GM23338 (cell line): ENCODE data around the gene DNAJC11. TPM values are rescaled to one million over a fixed set of nuclear protein-coding genes. Genes with fewer than 3 reads are reported as not detected.
"Not testable (repeated sequence)": the region's sequence is repeated elsewhere in the genome, so short reads cannot be mapped to it uniquely, and the experiment has no call there.

Source experiments
- ATAC-seq: fragments of 200-7000 bp; cut with Tn5 transposase; 3 replicates; pipeline ENCODE4 v1.9.1; 2020
- DNase-seq: peaks from one replicate; pipeline ENCODE4 v3.0.0-alpha.2; 2015; ENCODE audit warnings: low spot score
- H2AFZ ChIP-seq: fragments of 200-600 bp; sonication (generic); 2 replicates; pipeline ENCODE4 v1.8.0; 2016; ENCODE audit warnings: antibody characterized with exemption, mild to moderate bottlenecking, moderate library complexity
- H3F3A ChIP-seq: fragments of 200-600 bp; sonication (generic); replicated peaks from 2 replicates; pipeline ENCODE4 v1.8.0; 2017; ENCODE audit warnings: antibody characterized with exemption, mixed run types, low read depth
- H3K27ac ChIP-seq: fragments of 200-600 bp; sonication (generic); 2 replicates; pipeline ENCODE4 v1.6.1; 2016; ENCODE audit warnings: low read depth
- H3K27me3 ChIP-seq: fragments of 200-600 bp; sonication (generic); 2 replicates; pipeline ENCODE4 v1.8.0; 2016; ENCODE audit warnings: mild to moderate bottlenecking, mixed run types, moderate library complexity; ENCODE audit not compliant: insufficient read depth
- H3K36me3 ChIP-seq: fragments of 200-600 bp; sonication (generic); 2 replicates; pipeline ENCODE4 v1.8.0; 2016; ENCODE audit warnings: mild to moderate bottlenecking; ENCODE audit not compliant: insufficient read depth
- H3K4me1 ChIP-seq: fragments of 200-600 bp; sonication (generic); 2 replicates; pipeline ENCODE4 v1.8.0; 2016; ENCODE audit warnings: mild to moderate bottlenecking, moderate library complexity; ENCODE audit not compliant: insufficient read depth
- H3K4me2 ChIP-seq: fragments of 200-600 bp; sonication (generic); 2 replicates; pipeline ENCODE4 v1.7.1; 2017; ENCODE audit warnings: mixed run types
- H3K4me3 ChIP-seq: fragments of 200-600 bp; sonication (generic); 2 replicates; pipeline ENCODE4 v1.6.1; 2016; ENCODE audit warnings: mixed run types
- H3K79me2 ChIP-seq: fragments of 200-600 bp; sonication (generic); replicated peaks from 2 replicates; pipeline ENCODE4 v1.8.0; 2017; ENCODE audit warnings: mild to moderate bottlenecking; ENCODE audit not compliant: insufficient read depth
- H3K9me2 ChIP-seq: fragments of 200-600 bp; sonication (generic); 2 replicates; pipeline ENCODE4 v1.8.0; 2017; ENCODE audit not compliant: insufficient read depth
- H4K20me1 ChIP-seq: fragments of 200-600 bp; sonication (generic); replicated peaks from 2 replicates; pipeline ENCODE4 v1.8.0; 2017; ENCODE audit warnings: mild to moderate bottlenecking; ENCODE audit not compliant: insufficient read depth
- H3K27ac Mint-ChIP-seq: 2 replicates; pipeline ENCODE4 v1.8.0; 2020; ENCODE audit warnings: inconsistent platforms, mild to moderate bottlenecking, moderate library complexity, mixed read lengths
- H3K27me3 Mint-ChIP-seq: 3 replicates; pipeline ENCODE4 v1.8.0; 2022; ENCODE audit warnings: low read depth, mild to moderate bottlenecking, moderate library complexity, mixed read lengths, inconsistent platforms; ENCODE audit not compliant: insufficient read depth, poor library complexity
- H3K36me3 Mint-ChIP-seq: 3 replicates; pipeline ENCODE4 v1.8.0; 2021; ENCODE audit warnings: low read depth, mild to moderate bottlenecking, inconsistent platforms, moderate library complexity, mixed read lengths
- H3K4me1 Mint-ChIP-seq: 3 replicates; pipeline ENCODE4 v1.8.0; 2020; ENCODE audit warnings: mild to moderate bottlenecking, inconsistent platforms, mixed read lengths
- H3K4me3 Mint-ChIP-seq: 3 replicates; pipeline ENCODE4 v1.8.0; 2021; ENCODE audit warnings: moderate library complexity, mild to moderate bottlenecking, inconsistent platforms, mixed read lengths
- H3K9me3 Mint-ChIP-seq: 3 replicates; pipeline ENCODE4 v1.8.0; 2020; ENCODE audit warnings: moderate library complexity, mild to moderate bottlenecking, inconsistent platforms, mixed read lengths
- ETS1 ChIP-seq: IDR thresholded peaks from 2 replicates; pipeline ENCODE4 v1.6.1; 2016; ENCODE audit warnings: antibody characterized with exemption
- EZH2 ChIP-seq: fragments of 200-600 bp; sonication (generic); IDR thresholded peaks from one replicate; pipeline ENCODE4 v1.8.0; 2017; ENCODE audit warnings: antibody characterized with exemption, mild to moderate bottlenecking, low read depth; ENCODE audit not compliant: unreplicated experiment
- EZH2phosphoT487 ChIP-seq: fragments of 200-600 bp; sonication (generic); IDR thresholded peaks from one replicate; pipeline ENCODE4 v1.8.1; 2018; ENCODE audit warnings: antibody characterized with exemption; ENCODE audit not compliant: unreplicated experiment
- NANOG ChIP-seq: IDR thresholded peaks from 2 replicates; pipeline ENCODE4 v1.6.1; 2016; ENCODE audit warnings: antibody characterized with exemption, borderline replicate concordance
- POLR2AphosphoS5 ChIP-seq: IDR thresholded peaks from 2 replicates; pipeline ENCODE4 v1.6.1; 2016; ENCODE audit warnings: antibody characterized with exemption, low read depth
- REST ChIP-seq: IDR thresholded peaks from one replicate; pipeline ENCODE4 v1.6.1; 2018; ENCODE audit warnings: antibody characterized with exemption; ENCODE audit not compliant: unreplicated experiment
- STAT1 ChIP-seq: IDR thresholded peaks from one replicate; pipeline ENCODE4 v1.6.1; 2016; ENCODE audit warnings: antibody characterized with exemption; ENCODE audit not compliant: unreplicated experiment
- ZNF114 ChIP-seq: fragments of 250-450 bp; sonication (Bioruptor Pico); IDR thresholded peaks from 2 replicates; pipeline ENCODE4 v1.5.0; 2020; ENCODE audit warnings: mild to moderate bottlenecking, moderate library complexity
- ZNF331 ChIP-seq: fragments of 250-450 bp; sonication (Bioruptor Pico); IDR thresholded peaks from 2 replicates; pipeline ENCODE4 v1.5.0; 2020; ENCODE audit warnings: low read depth, mild to moderate bottlenecking, moderate library complexity
- ZNF462 ChIP-seq: fragments of 250-450 bp; sonication (Bioruptor Pico); IDR thresholded peaks from 2 replicates; pipeline ENCODE4 v1.5.0; 2020; ENCODE audit warnings: mild to moderate bottlenecking, moderate library complexity
- polyA plus RNA-seq: library from polyadenylated mRNA; unstranded; fragments of >200 nt; fragmentation: Nextera tagmentation; extraction: Ambion mirVana; gene quantifications from 2 replicates; pipeline ENCODE4 v1.2.1, GENCODE V29; 2016
- total RNA-seq: library from RNA; depleted of rRNA; stranded (reverse); fragments of >200 nt; shearing (Covaris generic); gene quantifications from 2 replicates; pipeline ENCODE4 v1.2.3, GENCODE V29; 2014

DNAJC11 gene
- total and polyA plus RNA-seq, 2 experiments from 2014 or later: 48.4 to 67.2 TPM

- H3K27me3 ChIP-seq, H3K9me2 ChIP-seq, H3F3A ChIP-seq, H2AFZ ChIP-seq, DNase-seq, H3K36me3 ChIP-seq, H3K27ac ChIP-seq, H3K4me1 ChIP-seq, ATAC-seq, H3K9me3 Mint-ChIP-seq: not testable (repeated sequence)
- H3K4me1 Mint-ChIP-seq: peaks cover 20% of the 10 kb centered on the region
- H3K27me3 Mint-ChIP-seq: peaks cover 20% of the 10 kb centered on the region
- Histone ChIP-seq H3K4me3 (peak overlapping the region; percentile 98), H3K79me2 (peaks cover 57% of the 10 kb centered on the region), H3K4me2 (peak overlapping the region; percentile 81), H4K20me1 (peaks cover 41% of the 10 kb centered on the region)
- peaks cover 55% of the 10 kb centered on the region for H3K36me3 Mint-ChIP-seq
- peak overlapping the region; percentile 75; the same call in 1 of the 2 replicates for H3K27ac Mint-ChIP-seq
- H3K4me3 Mint-ChIP-seq: peak overlapping the region; percentile 91
These were observed 101.6 kb downstream of the DNAJC11 start for GRCh38 chr1:6599991-6600390.

- ATAC-seq (no peak), DNase-seq (no peak)
- Histone ChIP-seq H3F3A (peaks cover 10% of the 10 kb centered on the region; the same call in 1 of the 2 replicates), H3K4me1 (peaks cover 9% of the 10 kb centered on the region), H3K36me3 (peaks cover 5% of the 10 kb centered on the region), H3K4me3 (0 out of 2 replicates have a peak overlapping the region, but pooled peaks have one; percentile 34), H2AFZ (no peak overlapping the region), H3K9me2 (no peaks in the 10 kb centered on the region), H3K27ac (no peak overlapping the region), H3K79me2 (peaks cover 57% of the 10 kb centered on the region), H3K4me2 (peak overlapping the region; percentile 81; the same call in 1 of the 2 replicates), H4K20me1 (peaks cover 41% of the 10 kb centered on the region), H3K27me3 (peaks cover 5% of the 10 kb centered on the region; the same call in 1 of the 2 replicates)
- H3K36me3 Mint-ChIP-seq: peaks cover 59% of the 10 kb centered on the region
- H3K4me1 Mint-ChIP-seq: peaks cover 19% of the 10 kb centered on the region
- peak overlapping the region; percentile 53 for H3K4me3 Mint-ChIP-seq
- no peak overlapping the region for H3K27ac Mint-ChIP-seq
- H3K9me3 Mint-ChIP-seq: no peaks in the 10 kb centered on the region
- peaks cover 20% of the 10 kb centered on the region for H3K27me3 Mint-ChIP-seq
- TF ChIP-seq ZNF331 (CRISPR knock-in tag): no peak
- no peak for TF ChIP-seq NANOG
- no peak for TF ChIP-seq POLR2AphosphoS5
- TF ChIP-seq REST: no peak
- TF ChIP-seq ETS1: no peak
- TF ChIP-seq ZNF462 (CRISPR knock-in tag): no peak
- TF ChIP-seq ZNF114 (CRISPR knock-in tag): no peak
- no peak for TF ChIP-seq STAT1
- no peak for TF ChIP-seq EZH2phosphoT487
- no peak for TF ChIP-seq EZH2
These were observed 102.3 kb downstream of the DNAJC11 start for GRCh38 chr1:6599141-6599975.
